ENCODE results near the gene YTHDF1. TPM values are rescaled to one million over a fixed set of nuclear protein-coding genes. Genes with fewer than 3 reads are reported as not detected.
A peak's percentile ranks its signal among the peaks of the same experiment; 100 is the strongest.

YTHDF1 gene
- total RNA-seq, 4 donors from 2014 or later: 19.9 to 29.2 (median 22.9) TPM

DNA sequence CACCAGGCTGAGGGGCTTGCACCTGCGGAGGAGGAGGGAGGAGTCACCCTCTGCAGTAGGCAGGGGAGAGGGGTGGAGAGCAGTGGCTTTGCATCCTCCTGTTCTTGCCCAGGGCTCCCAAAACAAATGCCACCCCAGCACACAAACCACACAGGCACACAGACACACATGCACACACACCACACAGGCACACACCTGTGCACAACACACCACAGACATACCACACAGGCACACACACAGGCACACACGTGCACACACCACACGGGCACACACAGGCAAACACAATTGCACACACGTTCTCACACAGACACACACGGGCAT lies 26.6 kb downstream of the YTHDF1 start:
- intact Hi-C loops (cut with DNase I): no loop called here
- Histone ChIP-seq H3K4me1 (no peaks in the 10 kb centered on the region), H3K27ac (no peak overlapping the region), H3K4me3 (no peak overlapping the region), H3K36me3 (peaks cover 0 to 2% (median 0%) of the 10 kb centered on the region in 3 donors), H3K9me3 (no peaks in the 10 kb centered on the region), H3K27me3 (peaks cover 0 to 1% (median 0%) of the 10 kb centered on the region in 4 donors)
- no peak for DNase-seq
- WGBS, 2 donors: 63 to 75% methylated on average over 5 of the region's 5 CpGs
- no peak for TF ChIP-seq POLR2A (IDR thresholded peaks at IDR 0.05)
- TF ChIP-seq, protein P1, sequence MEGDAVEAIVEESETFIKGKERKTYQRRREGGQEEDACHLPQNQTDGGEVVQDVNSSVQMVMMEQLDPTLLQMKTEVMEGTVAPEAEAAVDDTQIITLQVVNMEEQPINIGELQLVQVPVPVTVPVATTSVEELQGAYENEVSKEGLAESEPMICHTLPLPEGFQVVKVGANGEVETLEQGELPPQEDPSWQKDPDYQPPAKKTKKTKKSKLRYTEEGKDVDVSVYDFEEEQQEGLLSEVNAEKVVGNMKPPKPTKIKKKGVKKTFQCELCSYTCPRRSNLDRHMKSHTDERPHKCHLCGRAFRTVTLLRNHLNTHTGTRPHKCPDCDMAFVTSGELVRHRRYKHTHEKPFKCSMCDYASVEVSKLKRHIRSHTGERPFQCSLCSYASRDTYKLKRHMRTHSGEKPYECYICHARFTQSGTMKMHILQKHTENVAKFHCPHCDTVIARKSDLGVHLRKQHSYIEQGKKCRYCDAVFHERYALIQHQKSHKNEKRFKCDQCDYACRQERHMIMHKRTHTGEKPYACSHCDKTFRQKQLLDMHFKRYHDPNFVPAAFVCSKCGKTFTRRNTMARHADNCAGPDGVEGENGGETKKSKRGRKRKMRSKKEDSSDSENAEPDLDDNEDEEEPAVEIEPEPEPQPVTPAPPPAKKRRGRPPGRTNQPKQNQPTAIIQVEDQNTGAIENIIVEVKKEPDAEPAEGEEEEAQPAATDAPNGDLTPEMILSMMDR (IDR thresholded peaks at IDR 0.05): no peak

DNA sequence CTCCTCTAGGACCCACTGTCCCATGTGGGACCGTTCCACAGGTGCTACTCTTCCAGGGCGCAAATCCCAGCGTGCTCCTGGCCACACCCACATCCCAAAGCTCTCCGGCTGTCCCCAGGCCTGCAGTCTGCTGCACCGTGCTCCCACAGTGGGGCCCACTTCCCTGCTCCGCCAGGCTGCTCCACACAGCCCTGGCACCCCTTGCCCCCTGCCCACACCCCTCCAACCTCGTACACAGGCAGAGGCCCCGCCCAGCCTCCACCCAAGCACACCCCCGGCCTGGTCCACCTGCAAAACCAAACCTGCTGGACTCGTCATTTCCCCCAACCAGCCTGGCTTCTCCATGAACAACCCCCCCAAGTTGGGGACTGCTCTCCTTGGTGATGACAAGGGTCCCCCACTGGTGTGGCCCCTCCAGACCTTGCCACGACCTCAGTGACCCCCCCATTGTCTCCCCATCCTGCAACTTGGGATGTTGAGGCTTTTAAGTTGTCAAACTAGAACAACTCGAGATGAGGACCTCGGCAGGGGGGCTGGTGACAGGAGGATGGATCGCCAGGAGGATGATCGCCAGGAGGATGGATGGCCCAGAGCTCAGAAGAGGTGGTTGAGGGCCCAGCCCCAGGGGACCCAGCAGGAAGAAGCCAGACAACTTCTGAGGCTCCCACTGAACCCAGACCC lies 27.1 kb downstream of the YTHDF1 start:
- H3K27me3 ChIP-seq: peaks cover 0 to 4% (median 0%) of the 10 kb centered on the region in 4 donors
- intact Hi-C loops (cut with DNase I): no loop called here
- DNase-seq: no peak
- no peaks in the 10 kb centered on the region for H3K9me3 ChIP-seq
- H3K27ac ChIP-seq: no peak overlapping the region
- H3K4me3 ChIP-seq: no peak overlapping the region
- 13 to 20% methylated on average over 1 to 4 of the region's 15 CpGs for WGBS, 2 donors
- H3K36me3 ChIP-seq: no peaks in the 10 kb centered on the region
- TF ChIP-seq, protein P1 (IDR thresholded peaks at IDR 0.05): no peak
- TF ChIP-seq POLR2A (IDR thresholded peaks at IDR 0.05): no peak
- no peaks in the 10 kb centered on the region for H3K4me1 ChIP-seq

DNA sequence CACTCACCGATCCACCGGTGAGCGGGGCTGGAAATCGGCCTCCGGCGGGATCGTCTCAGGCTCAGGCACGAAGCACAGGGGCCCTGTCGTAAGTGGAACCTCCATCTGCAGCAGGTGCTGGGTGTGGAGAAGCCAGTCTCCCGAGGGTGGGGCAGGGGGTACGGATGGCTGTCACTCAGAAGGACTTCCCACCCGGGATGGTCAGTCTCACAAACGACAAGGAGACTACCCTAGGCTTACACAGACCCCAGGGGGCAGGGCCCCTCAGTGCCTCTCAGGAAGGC lies 27.8 kb downstream of the YTHDF1 start:
- H3K4me1 ChIP-seq: no peaks in the 10 kb centered on the region
- peaks cover 0 to 10% (median 0%) of the 10 kb centered on the region in 4 donors for H3K27me3 ChIP-seq
- H3K27ac ChIP-seq: no peak overlapping the region
- no peaks in the 10 kb centered on the region for H3K36me3 ChIP-seq
- intact Hi-C loops (cut with DNase I): no loop called here
- no peak overlapping the region for H3K4me3 ChIP-seq
- no peak for DNase-seq
- no peak for TF ChIP-seq POLR2A (IDR thresholded peaks at IDR 0.05)
- TF ChIP-seq, protein P1 (IDR thresholded peaks at IDR 0.05): no peak
- no peaks in the 10 kb centered on the region for H3K9me3 ChIP-seq
- no CpG with 5 or more reads among the region's 13 CpGs for WGBS, 2 donors

DNA sequence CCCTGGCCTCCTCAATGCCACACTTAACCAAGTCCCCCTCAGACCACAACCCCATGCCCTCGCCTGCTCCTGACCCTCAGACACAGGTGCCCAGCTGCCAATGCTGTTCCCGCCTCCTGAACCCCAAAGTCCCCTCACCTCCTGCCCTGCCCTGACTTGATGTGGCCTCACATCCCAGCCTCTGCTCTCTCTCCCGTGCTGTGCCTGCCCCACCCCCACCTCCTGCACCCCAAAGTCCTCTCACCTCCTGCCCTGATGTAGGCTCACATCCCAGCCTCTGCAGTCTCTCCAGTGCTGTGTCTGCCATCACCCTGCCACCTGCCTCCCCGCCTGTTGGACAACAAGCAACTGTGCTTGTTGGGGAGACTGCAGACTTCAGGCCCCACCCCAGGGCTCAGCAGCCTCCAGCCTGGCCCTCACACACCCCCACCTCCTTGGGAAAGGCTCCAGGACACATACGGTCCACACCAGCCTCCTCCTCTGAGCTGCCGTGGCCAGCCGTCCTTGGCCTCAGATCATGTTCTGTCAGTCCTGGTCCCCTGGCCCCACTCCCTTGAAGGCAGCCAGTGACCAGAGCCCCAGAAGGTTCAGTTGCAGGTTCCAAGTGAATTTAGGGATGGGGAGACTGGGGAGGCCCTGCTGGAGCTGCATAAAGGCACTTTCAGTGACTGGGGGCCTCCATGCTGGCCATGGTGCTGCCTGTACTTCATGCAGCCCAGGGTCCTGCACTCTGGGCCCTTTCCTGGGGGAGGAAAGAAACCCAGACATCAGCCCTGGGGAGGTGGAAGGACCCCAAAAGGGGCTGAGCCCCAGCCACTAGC lies 28.4 kb downstream of the YTHDF1 start:
- Histone ChIP-seq H3K27ac (no peak overlapping the region), H3K27me3 (peaks cover 0 to 15% (median 0%) of the 10 kb centered on the region in 4 donors), H3K4me1 (no peaks in the 10 kb centered on the region), H3K9me3 (no peaks in the 10 kb centered on the region), H3K36me3 (no peaks in the 10 kb centered on the region), H3K4me3 (no peak overlapping the region)
- no peak for DNase-seq
- TF ChIP-seq POLR2A (IDR thresholded peaks at IDR 0.05): no peak
- TF ChIP-seq, protein P1 (IDR thresholded peaks at IDR 0.05): no peak
- 80 to 83% methylated on average over 5 to 6 of the region's 7 CpGs for WGBS, 2 donors
- intact Hi-C loops (cut with DNase I): no loop called here

DNA sequence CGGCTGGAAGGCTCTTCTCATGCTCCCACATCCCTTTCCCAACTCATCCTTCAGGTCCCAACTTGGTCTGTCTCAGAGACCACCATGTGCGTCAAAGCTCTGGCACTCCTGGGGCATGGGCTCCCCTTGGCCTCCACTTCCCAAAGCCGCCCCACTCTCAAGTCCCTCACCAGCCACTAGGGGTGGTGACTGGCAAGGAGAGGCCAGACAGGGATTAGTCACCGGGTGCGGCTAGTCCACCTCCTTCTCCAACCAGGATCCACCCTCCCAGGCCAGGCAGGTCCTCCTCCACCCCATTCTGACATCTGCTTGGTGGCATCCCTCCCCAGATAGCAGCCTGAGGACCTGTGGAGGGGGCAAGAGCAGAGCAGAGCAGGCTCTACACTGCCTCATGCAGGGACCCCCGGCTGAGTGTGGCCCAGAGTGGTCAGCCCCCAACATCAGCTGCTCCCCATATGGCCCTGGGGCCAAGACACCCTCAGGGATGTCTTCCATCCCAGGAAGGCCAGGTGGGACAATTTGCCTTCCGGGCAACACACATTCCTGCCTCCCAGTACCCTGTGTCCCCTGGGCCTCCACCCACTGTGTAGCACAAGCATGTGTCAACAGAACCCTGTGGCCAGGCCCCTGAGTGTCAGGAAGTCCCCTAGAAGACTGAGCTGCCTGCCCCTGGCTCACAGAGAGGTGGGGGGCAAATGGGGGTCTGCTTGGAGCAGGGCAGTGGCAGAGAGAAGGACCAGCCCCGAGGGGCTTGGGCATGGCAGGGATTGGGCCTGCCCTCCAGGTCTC lies 29.2 kb downstream of the YTHDF1 start:
- WGBS, 2 donors: 58 to 87% methylated on average over 2 to 3 of the region's 8 CpGs
- DNase-seq: no peak
- H3K9me3 ChIP-seq: no peaks in the 10 kb centered on the region
- peaks cover 0 to 24% (median 0%) of the 10 kb centered on the region in 4 donors for H3K27me3 ChIP-seq
- no peak overlapping the region for H3K27ac ChIP-seq
- no peaks in the 10 kb centered on the region for H3K36me3 ChIP-seq
- TF ChIP-seq, protein P1 (IDR thresholded peaks at IDR 0.05): peak in 2 of 6 experiments; percentile 11 to 46
- no peak for TF ChIP-seq POLR2A (IDR thresholded peaks at IDR 0.05)
- intact Hi-C loops (cut with DNase I): no loop called here
- no peaks in the 10 kb centered on the region for H3K4me1 ChIP-seq
- H3K4me3 ChIP-seq: no peak overlapping the region

Measured in esophagus squamous epithelium (tissue), 5 donors.